ENCODE data around the gene F2RL2.

DNA sequence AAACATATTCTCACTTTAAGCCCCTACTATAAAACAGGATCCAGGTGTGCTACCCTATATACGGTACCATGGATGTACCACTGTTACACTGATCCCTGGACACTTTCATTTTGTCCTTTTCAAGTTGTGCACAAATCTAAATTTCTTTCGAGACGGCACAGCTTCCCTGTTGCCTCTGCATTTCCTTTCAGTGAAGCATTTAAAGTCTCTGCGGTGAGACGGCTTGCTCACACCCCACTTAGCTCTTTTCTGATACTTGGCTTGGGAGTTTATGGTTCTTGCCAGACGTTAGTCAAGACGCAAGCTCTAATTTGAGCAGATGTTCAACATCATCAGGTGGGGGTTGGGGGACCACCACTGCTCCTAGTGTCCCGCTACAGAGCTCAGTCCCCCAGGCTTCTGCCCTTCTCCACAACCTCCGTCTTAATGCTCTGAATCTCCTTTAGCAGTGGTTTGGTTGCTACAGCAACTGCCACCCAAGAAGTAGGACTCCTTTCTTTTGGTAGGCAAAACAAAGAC is 15.8 kb downstream of the F2RL2 start:
- TF ChIP-seq, protein P1, sequence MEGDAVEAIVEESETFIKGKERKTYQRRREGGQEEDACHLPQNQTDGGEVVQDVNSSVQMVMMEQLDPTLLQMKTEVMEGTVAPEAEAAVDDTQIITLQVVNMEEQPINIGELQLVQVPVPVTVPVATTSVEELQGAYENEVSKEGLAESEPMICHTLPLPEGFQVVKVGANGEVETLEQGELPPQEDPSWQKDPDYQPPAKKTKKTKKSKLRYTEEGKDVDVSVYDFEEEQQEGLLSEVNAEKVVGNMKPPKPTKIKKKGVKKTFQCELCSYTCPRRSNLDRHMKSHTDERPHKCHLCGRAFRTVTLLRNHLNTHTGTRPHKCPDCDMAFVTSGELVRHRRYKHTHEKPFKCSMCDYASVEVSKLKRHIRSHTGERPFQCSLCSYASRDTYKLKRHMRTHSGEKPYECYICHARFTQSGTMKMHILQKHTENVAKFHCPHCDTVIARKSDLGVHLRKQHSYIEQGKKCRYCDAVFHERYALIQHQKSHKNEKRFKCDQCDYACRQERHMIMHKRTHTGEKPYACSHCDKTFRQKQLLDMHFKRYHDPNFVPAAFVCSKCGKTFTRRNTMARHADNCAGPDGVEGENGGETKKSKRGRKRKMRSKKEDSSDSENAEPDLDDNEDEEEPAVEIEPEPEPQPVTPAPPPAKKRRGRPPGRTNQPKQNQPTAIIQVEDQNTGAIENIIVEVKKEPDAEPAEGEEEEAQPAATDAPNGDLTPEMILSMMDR (IDR thresholded peaks at IDR 0.05): no peak
- TF ChIP-seq POLR2A (IDR thresholded peaks at IDR 0.05): no peak
